HG03045 (cell line): Measurements from ENCODE around the gene ARHGEF7.
"Not testable (repeated sequence)": the region's sequence is repeated elsewhere in the genome, so short reads cannot be mapped to it uniquely, and the experiment has no call there.

Experiments
- ATAC-seq: cut with Tn5 transposase; IDR thresholded peaks from one replicate; pipeline ENCODE4 v1.9.1; 2021; ENCODE audit warnings: mild to moderate bottlenecking, moderate library complexity; ENCODE audit not compliant: unreplicated experiment

ARHGEF7 gene

GRCh38 chr13:111249637-111250360, 134.7 kb downstream of the ARHGEF7 start:
- no peak for ATAC-seq

DNA sequence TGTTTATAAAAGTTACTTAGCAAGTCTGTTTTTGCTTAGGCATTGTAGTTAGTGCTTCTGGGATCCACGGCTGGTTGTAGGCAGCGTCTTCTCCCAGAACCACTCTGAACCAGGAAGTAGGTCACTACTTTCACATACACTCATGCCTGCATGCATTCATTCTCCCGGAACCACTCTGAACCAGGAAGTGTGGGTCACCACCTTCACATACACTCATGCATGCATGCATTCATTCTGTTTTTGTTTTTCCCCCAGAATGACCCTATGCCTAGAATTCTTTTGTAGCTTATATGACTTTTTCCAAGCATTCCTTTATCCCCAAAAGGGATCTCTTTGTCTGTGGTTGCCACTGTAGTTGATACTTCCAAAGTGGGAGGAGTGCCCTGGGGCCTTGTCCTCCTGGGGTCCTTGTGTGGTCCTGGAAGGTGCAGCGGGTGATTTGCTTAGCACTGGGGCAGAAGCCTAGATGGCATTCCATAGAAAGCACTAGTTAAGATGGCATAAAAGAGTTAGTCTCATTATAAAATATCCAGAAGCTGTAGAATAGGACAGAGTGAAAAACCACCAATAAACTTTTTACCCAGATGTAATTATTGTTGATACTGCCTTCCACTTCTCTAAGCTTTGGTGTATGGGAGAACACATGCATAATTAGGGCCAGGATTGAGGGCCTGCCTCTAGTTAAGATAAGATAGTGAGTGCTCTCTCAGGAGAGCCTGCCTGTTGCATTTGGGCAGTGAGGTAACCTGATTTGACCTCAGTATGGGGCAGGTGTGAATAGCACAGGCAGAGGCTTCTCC, 136.7 kb downstream of the ARHGEF7 start:
- ATAC-seq, result no peak

GRCh38 chr13:111252446-111253364, 137.6 kb downstream of the ARHGEF7 start:
- ATAC-seq, result no peak

GRCh38 chr13:111253365-111253872, 138.3 kb downstream of the ARHGEF7 start:
- no peak for ATAC-seq

GRCh38 chr13:111255228-111255790, 140.2 kb downstream of the ARHGEF7 start:
- ATAC-seq, result no peak

- ATAC-seq, result no peak
These were observed 141.3 kb downstream of the ARHGEF7 start for GRCh38 chr13:111256458-111256857.

GRCh38 chr13:111256946-111257345, 141.8 kb downstream of the ARHGEF7 start:
- no peak for ATAC-seq

- ATAC-seq, result not testable (repeated sequence)
These were observed 142.8 kb downstream of the ARHGEF7 start for GRCh38 chr13:111257899-111258298.

DNA sequence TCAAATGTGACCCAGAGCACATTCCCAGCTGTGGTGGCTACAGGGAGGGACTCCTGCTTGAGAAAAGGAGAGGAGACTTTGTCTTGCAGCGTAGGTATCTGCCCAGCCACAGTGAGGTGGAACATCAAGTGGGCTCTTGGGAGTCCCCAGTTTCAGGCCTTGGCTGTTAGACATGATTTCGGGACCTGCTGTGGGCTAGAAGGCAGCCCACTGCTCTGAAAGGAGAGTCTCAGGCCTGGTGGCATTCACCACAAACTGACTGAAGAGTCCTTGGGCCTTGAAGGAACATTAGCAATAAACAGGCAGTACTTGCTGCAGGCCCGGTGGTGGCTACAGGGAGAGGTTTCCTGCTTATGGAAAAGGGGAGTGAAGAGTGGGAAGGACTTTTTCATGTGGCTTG, 143.5 kb downstream of the ARHGEF7 start:
- ATAC-seq, result no peak

DNA sequence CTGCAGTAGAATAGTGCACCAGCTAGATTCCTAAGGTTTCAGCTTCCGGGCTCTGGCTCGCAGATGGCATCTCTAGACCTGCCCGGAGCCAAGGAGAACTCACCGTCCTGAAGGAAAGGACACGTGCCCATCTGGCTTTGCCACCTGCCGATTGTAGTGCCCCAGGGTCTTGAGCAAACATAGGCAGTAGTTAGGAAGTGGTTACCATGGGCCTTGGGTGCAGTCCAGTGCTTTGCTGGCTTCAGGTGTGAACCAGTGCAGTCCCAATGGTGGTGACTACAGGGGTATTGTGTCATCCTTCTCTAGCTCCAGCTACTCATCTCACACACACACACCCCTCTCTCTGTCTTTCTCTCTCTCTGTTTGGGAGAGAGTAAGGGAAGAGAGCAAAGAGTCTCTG, 143.9 kb downstream of the ARHGEF7 start:
- ATAC-seq, result no peak

DNA sequence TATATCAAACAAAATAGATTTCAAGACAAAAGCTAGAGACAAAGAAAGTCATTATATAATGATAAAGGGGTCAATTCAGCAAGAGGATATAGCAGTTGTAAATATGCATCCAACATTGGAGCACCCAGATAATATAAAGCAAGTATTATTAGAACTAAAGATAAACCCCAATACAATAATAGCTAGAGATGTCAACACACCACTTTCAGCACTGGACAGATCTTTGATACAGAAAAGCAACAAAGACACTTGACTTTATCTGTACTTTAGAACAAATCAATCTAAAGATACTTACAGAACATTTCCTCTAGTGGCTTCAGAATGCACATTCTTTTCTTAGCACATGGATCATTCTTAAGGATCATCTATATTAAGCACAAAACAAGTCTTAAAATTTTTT, 146.2 kb downstream of the ARHGEF7 start:
- no peak for ATAC-seq

DNA sequence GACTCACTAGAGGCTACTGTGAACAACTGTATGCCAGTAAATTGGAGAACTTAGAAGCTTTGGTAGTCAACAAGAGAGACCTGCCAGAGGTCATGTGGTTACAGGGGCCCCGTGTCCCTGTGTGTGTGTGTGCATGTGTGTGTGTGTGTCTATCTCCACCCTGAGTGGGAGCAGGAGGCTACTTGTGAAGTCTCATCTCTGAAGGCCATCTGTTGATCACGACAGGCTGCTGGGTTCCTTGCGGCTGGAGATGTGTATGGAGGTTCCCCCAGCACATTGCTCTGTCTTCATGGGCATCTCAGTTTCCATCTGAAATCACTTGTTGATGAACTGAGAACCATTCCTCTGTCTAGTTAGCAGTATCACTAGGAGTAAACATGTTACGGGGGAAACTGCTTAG, 147.2 kb downstream of the ARHGEF7 start:
- no peak for ATAC-seq

GRCh38 chr13:111262715-111263114, 147.6 kb downstream of the ARHGEF7 start:
- no peak for ATAC-seq

DNA sequence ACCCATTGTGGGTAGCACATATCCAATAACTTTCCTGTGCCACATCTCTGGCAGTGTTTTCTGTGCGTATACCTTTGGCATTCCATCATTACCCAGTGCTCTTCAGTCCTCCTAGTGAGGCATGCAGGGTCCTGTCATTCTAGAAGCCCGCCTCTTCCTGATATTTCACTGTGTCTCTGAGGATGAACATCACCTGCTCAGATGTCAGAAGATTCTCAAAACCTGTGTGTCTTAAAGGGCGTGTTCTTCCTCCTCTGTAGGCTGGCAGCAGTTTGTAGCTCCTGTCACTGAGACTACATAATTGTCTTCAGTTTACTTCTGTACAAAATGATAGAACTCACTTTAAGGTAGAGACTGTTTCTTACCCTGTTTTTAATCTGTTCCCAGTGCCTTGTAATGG, 148.5 kb downstream of the ARHGEF7 start:
- ATAC-seq, result no peak

- no peak for ATAC-seq
These were observed 150.0 kb downstream of the ARHGEF7 start for GRCh38 chr13:111265006-111265700.

DNA sequence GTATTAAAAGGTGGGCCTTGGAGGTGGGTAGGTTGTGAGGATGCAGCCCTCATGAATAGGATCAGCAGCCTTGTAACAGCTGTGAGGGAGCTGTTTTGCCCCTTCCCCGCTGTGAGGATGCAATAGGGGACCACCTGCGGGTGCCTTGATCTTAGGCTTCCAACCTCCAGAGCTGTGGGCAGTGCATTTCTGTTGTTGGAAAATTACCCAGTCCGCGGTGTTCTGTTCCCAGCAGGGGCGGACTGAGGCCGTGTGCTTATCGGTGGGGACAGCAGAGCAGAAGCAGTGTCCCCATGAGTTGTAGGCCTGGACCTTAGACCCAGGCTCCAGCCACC, 150.6 kb downstream of the ARHGEF7 start:
- no peak for ATAC-seq

GRCh38 chr13:111267205-111267604, 152.1 kb downstream of the ARHGEF7 start:
- no peak for ATAC-seq

DNA sequence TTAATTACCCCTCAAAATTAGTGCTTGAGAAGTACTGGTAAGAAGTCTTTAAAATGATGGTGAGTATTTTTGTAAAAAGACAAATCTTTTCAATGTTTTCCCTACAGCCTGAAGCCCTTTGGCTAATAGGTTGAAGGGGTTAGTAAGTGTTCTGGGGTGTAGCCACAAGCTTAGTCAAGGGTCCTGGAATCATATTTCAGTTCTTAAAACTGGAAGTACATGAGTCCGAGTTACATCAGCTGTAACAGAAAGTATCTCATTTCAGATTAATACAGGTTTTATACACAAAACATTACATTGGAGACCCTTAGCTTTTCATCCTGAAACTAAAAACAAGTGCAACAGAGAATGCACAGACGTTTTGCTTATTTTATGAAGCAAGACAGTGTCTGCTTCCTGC, 152.7 kb downstream of the ARHGEF7 start:
- no peak for ATAC-seq

DNA sequence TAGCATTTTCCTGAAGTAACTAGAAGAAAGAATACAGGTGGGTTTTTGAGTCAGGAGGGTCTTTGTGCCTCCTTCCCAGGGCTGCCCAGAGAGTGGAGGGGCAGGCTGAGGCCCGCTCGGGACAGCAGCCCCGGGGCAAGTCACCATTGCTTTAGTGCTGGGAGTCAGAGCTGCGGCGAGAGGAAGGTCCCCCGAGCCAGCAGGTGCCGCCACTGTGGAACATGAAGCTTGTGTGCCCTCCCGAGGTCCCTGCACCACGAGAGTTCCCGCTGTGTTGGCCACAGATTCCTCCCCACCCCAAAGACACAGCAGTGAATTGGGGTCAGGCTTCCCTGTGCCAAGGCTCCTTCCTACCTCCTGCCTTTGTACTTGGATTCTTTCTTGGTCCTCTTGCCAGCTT, 154.4 kb downstream of the ARHGEF7 start:
- ATAC-seq, result no peak

- no peak for ATAC-seq
These were observed 155.0 kb downstream of the ARHGEF7 start for GRCh38 chr13:111270126-111270525.
